OCI-LY1 (cell line): ENCODE results near the gene NR3C1.

ENCODE experiments used
- EZH2 ChIP-seq: fragments of 200-600 bp; sonication (generic), shearing (Covaris generic); IDR thresholded peaks from 2 replicates; pipeline ENCODE4 v1.8.0; 2017; ENCODE audit warnings: borderline replicate concordance, mixed run types, mild to moderate bottlenecking, antibody characterized with exemption, low read length, moderate library complexity, mixed read lengths
- TF ChIP-seq, protein P1 (sequence below): fragments of 200-600 bp; sonication (generic), shearing (Covaris generic); IDR thresholded peaks from 2 replicates; pipeline ENCODE4 v1.5.1; 2017; ENCODE audit warnings: mild to moderate bottlenecking, antibody characterized with exemption, low read length, moderate library complexity, mixed read lengths

DNA sequence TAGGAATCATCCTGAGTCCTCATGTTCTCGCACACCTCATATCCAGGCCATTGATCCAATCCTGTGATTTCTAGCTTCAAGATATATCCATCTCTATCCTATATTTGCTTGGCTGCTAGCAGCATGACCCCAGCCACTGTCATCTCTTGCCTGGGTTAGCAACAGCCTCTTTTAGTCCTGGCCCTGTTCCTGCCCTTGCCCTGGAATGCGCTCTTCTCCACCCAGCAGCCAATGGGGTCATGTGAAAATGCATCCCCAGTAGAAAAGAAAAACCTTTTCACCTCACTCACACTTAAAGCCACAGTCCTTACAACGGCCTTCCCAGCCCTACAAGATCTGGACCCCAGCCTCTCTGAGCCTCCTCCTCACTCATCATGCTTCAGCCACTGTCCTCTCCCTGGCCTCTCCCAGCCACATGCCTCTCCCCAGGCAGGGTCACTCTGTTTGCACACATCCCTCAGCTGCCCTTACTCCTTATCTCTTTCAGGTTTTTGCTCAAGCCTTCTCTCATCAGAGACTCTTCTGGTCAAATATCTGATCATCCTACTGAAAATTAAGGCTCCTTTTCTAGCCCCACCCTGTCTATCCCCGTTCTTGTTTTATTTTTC is 34.3 kb upstream of the NR3C1 start:
- TF ChIP-seq, protein P1, sequence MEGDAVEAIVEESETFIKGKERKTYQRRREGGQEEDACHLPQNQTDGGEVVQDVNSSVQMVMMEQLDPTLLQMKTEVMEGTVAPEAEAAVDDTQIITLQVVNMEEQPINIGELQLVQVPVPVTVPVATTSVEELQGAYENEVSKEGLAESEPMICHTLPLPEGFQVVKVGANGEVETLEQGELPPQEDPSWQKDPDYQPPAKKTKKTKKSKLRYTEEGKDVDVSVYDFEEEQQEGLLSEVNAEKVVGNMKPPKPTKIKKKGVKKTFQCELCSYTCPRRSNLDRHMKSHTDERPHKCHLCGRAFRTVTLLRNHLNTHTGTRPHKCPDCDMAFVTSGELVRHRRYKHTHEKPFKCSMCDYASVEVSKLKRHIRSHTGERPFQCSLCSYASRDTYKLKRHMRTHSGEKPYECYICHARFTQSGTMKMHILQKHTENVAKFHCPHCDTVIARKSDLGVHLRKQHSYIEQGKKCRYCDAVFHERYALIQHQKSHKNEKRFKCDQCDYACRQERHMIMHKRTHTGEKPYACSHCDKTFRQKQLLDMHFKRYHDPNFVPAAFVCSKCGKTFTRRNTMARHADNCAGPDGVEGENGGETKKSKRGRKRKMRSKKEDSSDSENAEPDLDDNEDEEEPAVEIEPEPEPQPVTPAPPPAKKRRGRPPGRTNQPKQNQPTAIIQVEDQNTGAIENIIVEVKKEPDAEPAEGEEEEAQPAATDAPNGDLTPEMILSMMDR = no peak
- TF ChIP-seq EZH2 = no peak
